ENCODE results near the gene SERINC1. TPM values are rescaled to one million over a fixed set of nuclear protein-coding genes. Genes with fewer than 3 reads are reported as not detected.

Gene SERINC1
- total RNA-seq, 1 donor from 2014 or later, result 392 TPM

- no peak for DNase-seq (ENCODE audit: low read depth)
Measured at GRCh38 chr6:122393351-122393896, 78.2 kb downstream of the SERINC1 start.

Other genes with a start within 250 kb of the SERINC1 start
- 18.8 and 28.4 TPM in 2 replicates for gene HSF2, start 72.2 kb downstream of the SERINC1 start, total RNA-seq
- gene PKIB, start 138.6 kb upstream of the SERINC1 start, total RNA-seq, result 3.6 and 29.3 TPM in 2 replicates